Measurements from ENCODE around the gene DLG2. TPM values are rescaled to one million over a fixed set of nuclear protein-coding genes. Genes with fewer than 3 reads are reported as not detected.

DLG2 gene
- total RNA-seq, 2 experiments from 2014 or later = 2.0 to 2.1 TPM

GRCh38 chr11:83728281-83728680 is 1898.9 kb downstream of the DLG2 start:
- H3K27ac ChIP-seq (ENCODE audit: low read depth in 1 of 2, low read length in 2 of 2) = no peak overlapping the region
- Mint-ChIP-seq H3K27me3 (peaks cover 16% of the 10 kb centered on the region), H3K9me3 (no peaks in the 10 kb centered on the region), H3K36me3 (ENCODE audit: low read depth) (no peaks in the 10 kb centered on the region), H3K4me1 (ENCODE audit: low read depth) (no peaks in the 10 kb centered on the region), H3K27ac (no peak overlapping the region), H3K4me3 (no peak overlapping the region)
- no peaks in the 10 kb centered on the region for H3K36me3 ChIP-seq (ENCODE audit: insufficient read depth, low read length)
- intact Hi-C loops (cut with DNase I, micrococcal nuclease) = no loop called here
- POLR2A ChIA-PET = no interaction called here
- no peak for ATAC-seq (ENCODE audit: poor library complexity)
- H3K4me3 ChIP-seq (ENCODE audit: low read length) = no peak overlapping the region
- no peak for DNase-seq
- H3K27me3 ChIP-seq (ENCODE audit: control insufficient read depth in 1 of 2, insufficient read depth in 2 of 2, low read length in 2 of 2) = no peaks in the 10 kb centered on the region
- no peaks in the 10 kb centered on the region for H3K4me1 ChIP-seq (ENCODE audit: insufficient read depth, low read length)
- TF ChIP-seq CTCF (IDR thresholded peaks at IDR 0.05) = no peak
- CTCF ChIA-PET = no interaction called here
- no peaks in the 10 kb centered on the region for H3K9me3 ChIP-seq (ENCODE audit: control insufficient read depth in 1 of 2, insufficient read depth in 1 of 2, low read length in 2 of 2)

- H3K27ac ChIP-seq (ENCODE audit: low read depth in 1 of 2, low read length in 2 of 2) = no peak overlapping the region
- DNase-seq = no peak
- H3K27me3 Mint-ChIP-seq = peaks cover 18% of the 10 kb centered on the region
- no peak overlapping the region for H3K27ac Mint-ChIP-seq
- H3K9me3 ChIP-seq (ENCODE audit: control insufficient read depth in 1 of 2, insufficient read depth in 1 of 2, low read length in 2 of 2) = no peaks in the 10 kb centered on the region
- H3K9me3 Mint-ChIP-seq = no peaks in the 10 kb centered on the region
- CTCF ChIA-PET = no interaction called here
- H3K4me3 Mint-ChIP-seq = no peak overlapping the region
- intact Hi-C loops (cut with DNase I, micrococcal nuclease) = no loop called here
- ATAC-seq (ENCODE audit: poor library complexity) = no peak
- no peak for TF ChIP-seq CTCF (IDR thresholded peaks at IDR 0.05)
- no peak overlapping the region for H3K4me3 ChIP-seq (ENCODE audit: low read length)
- H3K36me3 Mint-ChIP-seq (ENCODE audit: low read depth) = no peaks in the 10 kb centered on the region
- no peaks in the 10 kb centered on the region for H3K4me1 ChIP-seq (ENCODE audit: insufficient read depth, low read length)
- POLR2A ChIA-PET = no interaction called here
- no peaks in the 10 kb centered on the region for H3K27me3 ChIP-seq (ENCODE audit: control insufficient read depth in 1 of 2, insufficient read depth in 2 of 2, low read length in 2 of 2)
- no peaks in the 10 kb centered on the region for H3K4me1 Mint-ChIP-seq (ENCODE audit: low read depth)
- no peaks in the 10 kb centered on the region for H3K36me3 ChIP-seq (ENCODE audit: insufficient read depth, low read length)
These were observed 1899.9 kb downstream of the DLG2 start for GRCh38 chr11:83727251-83727650.

- intact Hi-C loops (cut with DNase I, micrococcal nuclease) = no loop called here
- H3K36me3 Mint-ChIP-seq (ENCODE audit: low read depth) = no peaks in the 10 kb centered on the region
- DNase-seq (no peak), ATAC-seq (ENCODE audit: poor library complexity) (no peak)
- H3K27ac ChIP-seq (ENCODE audit: low read depth in 1 of 2, low read length in 2 of 2) = no peak overlapping the region
- no peak overlapping the region for H3K4me3 ChIP-seq (ENCODE audit: low read length)
- no peaks in the 10 kb centered on the region for H3K27me3 ChIP-seq (ENCODE audit: control insufficient read depth in 1 of 2, insufficient read depth in 2 of 2, low read length in 2 of 2)
- H3K9me3 Mint-ChIP-seq = no peaks in the 10 kb centered on the region
- no peak overlapping the region for H3K27ac Mint-ChIP-seq
- ChIA-PET CTCF (no interaction called here), POLR2A (no interaction called here)
- H3K4me1 Mint-ChIP-seq (ENCODE audit: low read depth) = no peaks in the 10 kb centered on the region
- H3K9me3 ChIP-seq (ENCODE audit: control insufficient read depth in 1 of 2, insufficient read depth in 1 of 2, low read length in 2 of 2) = no peaks in the 10 kb centered on the region
- TF ChIP-seq CTCF (IDR thresholded peaks at IDR 0.05) = no peak
- no peaks in the 10 kb centered on the region for H3K36me3 ChIP-seq (ENCODE audit: insufficient read depth, low read length)
- peaks cover 19% of the 10 kb centered on the region for H3K27me3 Mint-ChIP-seq
- H3K4me3 Mint-ChIP-seq = no peak overlapping the region
- no peaks in the 10 kb centered on the region for H3K4me1 ChIP-seq (ENCODE audit: insufficient read depth, low read length)
These were observed 1900.8 kb downstream of the DLG2 start for GRCh38 chr11:83726316-83726715.
